ENCODE measurements around the gene RNF114.
"Not testable (repeated sequence)": the region's sequence is repeated elsewhere in the genome, so short reads cannot be mapped to it uniquely, and the experiment has no call there.

Gene RNF114

DNA sequence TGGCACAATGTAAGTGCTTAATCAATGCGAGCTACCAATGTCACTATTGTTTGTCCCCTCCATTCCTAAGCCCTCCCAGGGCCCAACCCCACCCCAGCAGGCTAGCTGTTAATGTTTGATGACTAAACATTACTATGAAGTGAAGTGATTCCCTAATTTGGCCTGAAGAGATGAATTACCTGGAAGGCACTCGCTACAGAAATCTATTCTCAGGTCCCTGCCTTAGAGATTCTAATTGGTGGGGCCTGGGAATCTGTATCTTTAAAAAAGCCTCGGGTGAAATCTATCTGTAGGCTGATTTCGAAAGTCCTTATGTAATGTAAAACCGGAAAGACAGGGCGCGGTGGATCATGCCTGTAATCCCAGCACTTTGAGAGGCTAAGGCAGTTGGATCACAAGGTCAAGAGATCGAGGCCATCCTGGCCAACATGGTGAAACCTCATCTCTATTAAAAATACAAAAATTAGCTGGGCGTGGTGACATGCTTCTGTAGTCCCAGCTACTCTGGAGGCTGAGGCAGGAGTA, 29.6 kb downstream of the RNF114 start:
- DNase-seq = no peak

DNA sequence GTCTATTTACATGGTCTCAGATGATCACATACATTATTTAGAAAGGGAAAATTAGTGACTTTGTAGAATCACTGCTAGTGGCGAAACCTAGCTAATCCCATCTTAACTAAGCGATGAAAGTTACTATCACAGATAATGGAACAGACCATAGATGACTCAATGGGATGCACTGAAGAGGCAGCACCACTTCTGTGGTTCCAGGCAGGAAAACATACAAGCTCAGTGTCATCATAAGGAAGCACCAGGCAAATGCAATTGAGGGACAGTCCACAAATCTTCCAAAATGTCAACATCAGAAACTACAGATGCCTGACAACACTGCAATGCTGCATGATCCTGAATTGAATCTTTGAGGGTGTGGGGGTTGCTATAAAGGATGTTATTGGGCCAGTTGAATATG, 30.7 kb downstream of the RNF114 start:
- no peak for DNase-seq

DNA sequence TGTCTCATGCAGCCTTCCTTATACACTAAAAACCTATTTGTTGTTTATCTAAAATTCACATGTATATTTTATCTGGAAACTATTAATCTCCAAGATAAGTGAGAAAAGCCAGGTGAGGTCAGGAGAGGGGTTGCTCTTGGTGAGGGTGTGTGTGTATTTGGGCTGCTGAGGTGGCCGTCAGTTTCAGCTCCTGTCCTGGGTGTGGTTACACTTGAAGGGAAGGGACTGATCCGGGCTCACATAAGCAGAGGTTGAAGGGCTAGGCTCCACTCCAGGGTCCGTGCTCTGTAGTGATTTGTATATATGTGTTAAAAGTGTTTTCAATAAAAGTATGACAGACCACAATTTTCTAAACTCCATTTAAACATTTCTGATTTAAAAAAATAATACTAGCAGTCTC, 33.0 kb downstream of the RNF114 start:
- DNase-seq = no peak

DNA sequence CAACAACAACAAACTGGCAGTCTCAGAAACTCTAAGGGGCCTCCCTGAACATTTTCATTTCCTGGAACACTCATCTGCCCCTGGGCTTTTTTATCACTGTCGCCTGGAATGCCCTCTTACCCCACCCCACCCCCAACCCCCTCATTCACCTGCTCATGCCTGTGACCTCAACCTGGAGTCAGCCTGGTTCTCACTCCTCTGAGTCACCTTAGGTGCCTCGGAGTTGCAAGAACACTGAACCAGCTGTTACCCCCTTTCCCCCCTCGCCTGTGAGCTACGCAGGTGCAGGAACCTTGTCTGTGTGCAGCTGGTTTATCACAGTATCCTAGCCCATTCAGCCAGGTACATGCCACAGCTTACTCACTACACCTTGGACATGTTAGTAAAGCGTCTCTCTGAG, 33.7 kb downstream of the RNF114 start:
- no peak for DNase-seq

DNA sequence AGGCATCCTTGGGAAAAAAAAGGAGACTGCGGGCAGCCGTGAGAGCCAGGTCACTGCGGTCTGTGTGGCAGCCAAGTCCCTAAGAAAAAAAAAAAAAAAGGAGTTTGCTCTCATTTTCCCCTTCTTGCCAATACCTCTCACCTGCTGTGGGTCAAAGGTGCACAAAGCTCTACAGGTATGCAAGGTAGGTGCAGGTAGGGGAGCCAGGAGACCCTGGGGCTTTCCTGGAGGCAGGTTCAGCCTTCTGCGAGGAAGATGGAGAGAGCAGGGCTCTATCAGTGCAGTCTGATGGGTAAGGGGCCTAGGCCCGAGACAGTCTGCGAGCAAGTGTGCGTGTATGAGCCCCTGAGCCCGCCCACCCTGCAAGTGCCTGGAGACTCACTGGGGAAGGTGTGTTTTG, 34.3 kb downstream of the RNF114 start:
- DNase-seq = no peak

DNA sequence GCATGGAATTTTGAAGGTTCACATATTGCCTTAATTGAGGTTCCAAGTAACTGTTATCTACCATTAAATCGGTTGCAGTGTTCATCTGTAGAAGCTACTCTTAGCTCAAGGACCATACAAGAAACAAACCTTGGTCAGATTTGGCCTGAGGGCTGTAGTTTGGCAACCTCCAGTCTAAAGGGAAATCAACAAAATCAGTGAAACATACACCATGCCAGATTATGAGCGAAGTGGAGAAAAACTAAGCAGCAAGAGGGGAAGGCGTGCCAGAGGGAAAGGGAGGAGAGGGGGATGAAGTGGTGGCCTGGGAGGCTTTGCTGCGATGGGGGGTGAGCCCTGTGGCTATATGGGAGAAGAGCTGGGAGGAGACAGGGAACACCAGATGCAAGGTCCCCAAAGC, 37.8 kb downstream of the RNF114 start:
- no peak for DNase-seq

DNA sequence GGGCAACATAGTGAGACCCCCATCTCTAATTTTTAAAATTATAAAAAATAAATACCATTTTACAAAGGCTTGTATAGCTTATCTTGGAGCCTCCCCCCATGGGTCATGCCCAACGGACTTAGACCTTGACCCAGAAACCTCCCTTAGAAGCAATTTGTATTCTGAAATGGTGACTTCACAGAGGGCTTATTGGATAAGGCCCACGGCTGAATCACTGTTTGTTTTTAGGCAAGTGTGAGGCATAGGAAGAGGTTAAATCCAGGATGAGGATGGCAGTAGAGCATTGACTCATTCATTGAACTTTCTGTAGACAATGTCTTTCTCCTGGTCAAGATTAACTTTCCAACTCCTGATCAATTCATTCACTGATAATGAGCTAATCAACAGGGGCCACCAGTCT, 40.3 kb downstream of the RNF114 start:
- DNase-seq = no peak

DNA sequence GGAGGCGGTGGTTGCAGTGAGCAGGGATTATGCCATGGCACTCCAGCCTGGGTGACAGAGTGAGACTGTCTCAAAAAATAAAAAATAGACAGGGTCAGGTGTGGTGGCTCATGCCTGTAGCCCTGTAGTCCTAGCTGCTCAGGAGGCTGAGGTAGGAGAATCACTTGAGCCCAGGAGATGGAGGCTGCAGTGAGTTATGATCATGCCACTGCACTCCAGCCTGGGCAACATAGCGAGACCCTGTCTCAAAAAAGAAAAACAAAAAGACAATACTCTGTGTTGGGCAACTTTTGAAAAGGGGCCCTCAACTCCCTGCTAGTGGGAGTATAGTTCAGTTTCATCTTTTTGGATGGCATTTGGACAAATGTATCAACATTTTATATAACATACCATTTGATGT, 41.5 kb downstream of the RNF114 start:
- DNase-seq = not testable (repeated sequence)

DNA sequence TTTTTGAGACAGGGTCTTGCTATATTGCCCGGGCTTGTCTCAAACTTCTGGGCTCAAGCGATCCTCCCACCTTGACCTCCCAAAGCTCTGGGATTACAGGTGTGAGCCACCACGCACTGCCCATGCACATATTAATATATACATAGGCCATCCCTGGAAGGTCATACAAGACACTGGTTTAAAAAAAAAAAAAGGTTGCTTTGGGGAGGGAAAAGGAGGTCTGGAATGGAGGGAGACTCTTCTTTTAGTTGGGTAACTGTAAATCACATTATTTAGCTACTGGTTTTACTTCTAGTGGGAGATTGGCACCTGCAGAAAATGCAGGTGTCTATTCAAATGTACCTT, 42.5 kb downstream of the RNF114 start:
- DNase-seq = no peak

DNA sequence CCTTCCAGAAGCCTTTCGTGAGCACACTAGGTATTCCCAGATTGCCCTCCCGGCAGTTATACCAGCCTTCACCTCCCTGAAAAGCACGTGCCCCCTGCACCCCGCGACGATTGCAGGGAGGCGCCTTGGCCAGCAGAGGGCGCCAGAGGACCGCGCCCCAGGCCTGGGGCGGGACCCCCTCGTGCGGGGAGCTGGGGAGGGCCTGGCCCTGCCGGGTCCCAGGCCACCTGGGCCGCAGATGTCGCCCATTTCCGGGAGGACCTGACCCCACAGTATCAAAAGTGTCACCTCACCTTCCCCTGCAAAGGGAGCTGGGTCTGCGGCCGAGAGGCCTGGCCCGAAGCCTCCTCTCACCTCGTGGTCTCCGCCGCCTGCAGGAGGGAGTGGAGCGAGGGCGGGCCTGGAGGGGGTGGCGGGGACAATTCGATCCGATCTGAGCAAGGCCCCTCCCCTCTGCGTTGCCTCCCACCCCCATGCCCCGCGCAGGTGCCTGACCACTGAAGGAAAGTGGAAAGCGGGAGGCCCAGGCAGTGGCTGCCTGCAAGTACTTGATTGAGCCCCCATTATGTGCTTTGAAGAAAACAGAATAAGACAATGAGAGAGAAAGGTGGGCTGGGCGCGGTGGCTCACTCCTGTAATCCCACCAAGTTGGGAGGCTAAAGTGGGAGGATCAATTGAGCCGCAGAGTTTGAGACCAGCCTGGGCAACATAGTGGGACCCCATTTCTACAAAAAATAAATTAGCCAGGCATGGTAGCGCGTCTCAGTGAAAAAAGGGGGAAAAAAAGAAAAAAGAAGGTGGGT, 43.0 kb downstream of the RNF114 start:
- peak; percentile 92 for DNase-seq

DNA sequence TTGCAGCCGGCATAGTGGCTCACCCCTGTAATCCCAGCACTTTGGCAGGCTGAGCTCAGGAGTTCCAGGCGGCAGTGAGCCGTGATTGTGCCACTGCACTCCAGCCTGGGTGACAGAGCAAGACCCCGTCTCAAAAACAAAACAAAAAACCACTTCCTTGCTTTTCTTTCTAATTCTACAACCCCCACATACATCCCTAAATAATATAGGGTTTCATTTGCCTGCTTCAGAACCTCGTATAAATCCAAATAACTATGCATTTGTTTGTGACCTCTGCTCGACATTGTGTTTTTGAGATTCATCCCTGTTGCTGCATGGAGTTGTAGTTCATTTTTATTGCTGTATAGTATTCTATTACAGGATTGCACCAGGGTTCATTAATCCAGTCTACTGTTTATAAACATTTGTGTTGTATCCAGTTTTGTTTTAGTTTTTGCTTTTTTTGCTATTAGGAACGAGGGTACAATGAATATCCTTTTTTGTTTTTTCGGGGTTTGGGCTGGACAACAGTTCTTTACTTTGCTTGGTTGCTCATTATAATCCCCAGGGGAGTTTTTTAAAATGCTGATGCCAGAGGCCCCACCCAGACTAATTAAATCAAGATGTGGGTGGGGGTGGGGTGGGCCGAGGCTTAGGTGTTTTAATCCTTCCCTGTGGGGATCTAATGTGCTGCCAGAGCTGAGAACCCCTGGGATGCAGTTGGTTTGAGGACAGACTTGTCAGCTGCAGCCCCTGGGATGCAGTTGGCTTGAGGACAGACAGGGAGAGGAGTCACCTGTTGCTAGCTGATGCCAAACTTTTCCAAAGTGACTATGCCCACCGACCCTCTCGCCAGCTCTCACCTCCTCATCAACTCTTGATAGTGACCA, 44.2 kb downstream of the RNF114 start:
- DNase-seq = no peak

DNA sequence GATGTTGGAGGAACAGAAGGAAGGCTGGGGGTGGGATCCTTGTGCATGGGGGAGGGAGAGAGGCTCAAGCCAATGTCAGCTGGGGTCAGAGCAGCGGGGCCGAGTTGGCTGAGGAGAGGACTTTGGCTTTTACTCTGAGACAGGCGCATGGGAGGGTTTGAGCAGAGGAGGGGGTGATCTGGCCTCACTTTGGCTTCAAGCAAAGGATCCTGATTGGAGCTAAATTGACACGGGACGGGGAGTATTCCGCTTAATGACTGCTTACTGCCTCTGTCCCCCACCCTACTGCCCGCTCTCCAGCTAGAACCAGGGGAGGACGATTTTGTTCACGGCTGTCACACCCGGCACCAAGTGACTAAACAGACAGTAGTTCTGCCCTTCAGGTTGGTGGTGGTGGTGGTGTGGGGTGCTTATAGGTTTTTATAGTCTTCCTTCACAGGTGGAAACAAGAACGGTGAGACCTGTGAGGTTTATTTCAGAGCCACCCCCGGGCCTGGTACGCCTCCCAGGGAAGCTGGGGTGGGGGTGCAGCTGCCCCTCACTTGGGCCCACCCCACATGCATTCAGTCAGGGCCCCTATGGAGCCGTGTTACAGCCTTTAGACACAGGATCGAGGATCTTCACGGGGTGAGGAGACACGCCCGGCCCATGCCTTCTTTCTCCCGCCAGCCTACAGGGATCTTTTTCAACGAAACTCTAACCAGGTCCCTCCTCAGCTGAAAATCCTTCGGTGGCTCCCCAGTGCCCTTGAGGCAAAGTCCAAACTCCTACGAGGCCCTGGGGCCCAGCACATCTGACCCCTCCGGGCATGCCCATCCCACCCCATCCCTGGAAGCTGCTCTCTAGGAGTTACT, 45.2 kb downstream of the RNF114 start:
- no peak for DNase-seq

DNA sequence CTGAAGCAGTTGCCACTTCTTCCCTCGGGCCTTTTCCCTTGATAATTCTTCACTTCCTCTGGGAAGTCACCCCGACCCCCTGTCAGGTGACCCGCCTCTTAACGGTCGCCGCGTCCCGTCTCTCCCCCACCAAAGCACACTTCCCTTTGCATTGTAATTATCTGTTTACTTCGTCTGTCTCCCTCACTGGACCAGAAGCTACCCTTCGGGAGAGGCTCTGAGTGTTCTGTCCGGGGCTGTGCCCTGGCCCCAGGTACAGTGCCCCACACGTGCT, 45.8 kb downstream of the RNF114 start:
- no peak for DNase-seq

DNA sequence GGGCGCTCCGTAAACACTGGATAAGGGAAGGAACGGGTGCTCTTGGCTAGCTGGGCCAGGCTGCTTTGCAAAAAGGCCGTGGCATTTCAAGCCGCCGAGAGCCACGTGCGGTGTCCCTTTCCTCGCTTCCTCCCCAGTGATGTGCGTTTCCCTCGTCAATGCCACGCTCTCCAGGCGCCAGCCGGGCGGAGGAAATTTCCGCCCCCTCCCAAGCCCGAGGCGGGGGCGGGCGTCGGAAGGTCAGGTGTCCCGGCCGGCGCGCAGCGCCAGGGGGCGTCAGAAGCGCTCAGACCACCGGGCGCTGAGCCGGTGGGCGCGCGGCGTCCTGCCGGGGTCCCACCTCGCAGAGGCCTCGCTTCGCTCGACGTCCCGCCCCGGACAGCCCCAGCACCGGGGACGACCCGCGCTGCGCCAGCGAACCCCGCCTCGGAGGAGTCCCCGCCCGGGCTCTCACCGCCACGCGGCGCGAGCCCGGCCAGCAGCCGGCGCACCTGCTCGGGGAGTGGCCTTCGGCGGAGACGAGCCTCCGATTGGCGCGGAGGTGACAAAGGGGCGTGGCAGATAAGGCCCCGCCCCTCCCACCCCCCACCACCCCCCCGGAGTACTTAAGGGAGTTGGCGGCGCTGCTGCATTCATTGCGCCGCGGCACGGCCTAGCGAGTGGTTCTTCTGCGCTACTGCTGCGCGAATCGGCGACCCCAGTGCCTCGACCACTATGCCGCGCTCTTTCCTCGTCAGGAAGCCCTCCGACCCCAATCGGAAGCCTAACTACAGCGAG, 46.3 kb downstream of the RNF114 start, which contains the start of gene SNAI1:
SNAI1 (plus strand) TSS at position 635 of the 777 bp plus-strand sequence; CDS start at position 715, 80 bp downstream.
- DNase-seq = peak; percentile 88

DNA sequence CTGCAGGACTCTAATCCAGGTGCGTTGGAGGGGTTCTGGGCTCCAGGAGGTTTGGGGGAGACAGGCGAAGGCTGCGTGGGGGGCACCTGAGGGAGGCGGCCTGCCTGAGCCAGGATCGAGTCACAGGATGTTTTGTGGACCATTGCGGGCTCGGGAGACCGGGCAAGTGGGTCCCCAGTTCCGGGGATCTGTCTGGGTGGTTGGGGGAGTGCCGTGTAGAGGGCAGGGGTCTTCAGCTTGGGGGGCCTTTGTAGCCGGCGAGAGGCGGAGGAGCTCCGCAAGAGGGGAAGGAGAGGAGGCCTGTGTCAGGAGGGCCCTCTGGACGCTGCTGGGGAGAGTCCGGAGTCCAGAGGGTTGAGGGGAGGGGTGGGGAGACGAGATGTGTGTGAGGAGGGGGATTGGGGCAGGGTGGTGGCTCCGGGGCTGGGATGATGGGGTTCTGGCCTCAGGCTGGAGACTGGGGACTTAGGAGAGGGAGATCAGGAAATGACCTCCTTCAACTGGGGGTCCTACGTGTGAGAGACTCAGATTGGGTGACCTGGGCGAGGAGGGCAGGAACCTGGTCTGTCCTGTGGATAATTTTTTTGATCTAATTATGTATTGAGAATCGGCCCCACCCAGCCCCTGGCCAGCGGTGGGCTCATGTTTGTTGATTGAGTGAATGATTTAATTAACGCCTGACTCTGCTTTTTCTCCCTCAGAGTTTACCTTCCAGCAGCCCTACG, 47.1 kb downstream of the RNF114 start:
- DNase-seq = no peak

DNA sequence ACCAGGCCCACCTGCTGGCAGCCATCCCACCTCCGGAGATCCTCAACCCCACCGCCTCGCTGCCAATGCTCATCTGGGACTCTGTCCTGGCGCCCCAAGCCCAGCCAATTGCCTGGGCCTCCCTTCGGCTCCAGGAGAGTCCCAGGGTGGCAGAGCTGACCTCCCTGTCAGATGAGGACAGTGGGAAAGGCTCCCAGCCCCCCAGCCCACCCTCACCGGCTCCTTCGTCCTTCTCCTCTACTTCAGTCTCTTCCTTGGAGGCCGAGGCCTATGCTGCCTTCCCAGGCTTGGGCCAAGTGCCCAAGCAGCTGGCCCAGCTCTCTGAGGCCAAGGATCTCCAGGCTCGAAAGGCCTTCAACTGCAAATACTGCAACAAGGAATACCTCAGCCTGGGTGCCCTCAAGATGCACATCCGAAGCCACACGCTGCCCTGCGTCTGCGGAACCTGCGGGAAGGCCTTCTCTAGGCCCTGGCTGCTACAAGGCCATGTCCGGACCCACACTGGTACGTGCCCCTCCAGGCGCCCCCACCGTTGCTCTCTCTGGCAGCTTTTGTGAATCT, 47.7 kb downstream of the RNF114 start:
- DNase-seq = no peak

DNA sequence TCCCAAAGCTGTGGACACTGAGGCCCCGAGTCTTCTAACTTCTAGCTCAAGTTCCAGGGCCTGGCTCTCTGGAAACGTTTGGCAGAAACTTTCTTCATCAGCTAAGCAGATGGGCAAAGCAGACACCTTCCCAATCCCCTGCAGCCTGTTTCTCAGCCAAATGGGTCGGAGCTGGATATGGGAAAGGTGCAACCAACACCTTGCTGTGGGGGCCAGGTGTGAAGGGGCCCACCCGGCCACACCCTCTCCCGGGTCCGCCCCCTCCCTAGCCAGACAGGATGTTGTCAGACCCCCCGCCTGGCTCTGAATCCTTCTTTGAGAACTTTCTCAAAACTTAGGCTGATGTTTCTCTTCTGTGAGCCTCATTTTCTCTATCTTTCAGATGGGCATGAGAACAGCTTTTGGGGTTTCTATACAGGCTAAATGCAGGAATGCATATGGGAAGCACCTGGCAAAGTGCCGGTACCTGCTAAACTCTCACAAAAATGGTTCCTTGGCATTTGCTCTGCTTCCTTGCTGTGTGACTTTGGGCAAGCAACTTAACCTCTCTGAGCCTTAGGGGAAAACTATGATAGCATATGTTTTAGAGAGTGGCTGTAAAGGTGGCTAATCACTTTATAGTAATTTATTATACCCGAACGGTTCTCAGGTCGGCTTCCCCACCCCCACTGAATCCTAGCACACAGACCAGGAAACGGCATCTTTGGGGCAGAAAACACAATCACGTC, 48.4 kb downstream of the RNF114 start:
- no peak for DNase-seq

DNA sequence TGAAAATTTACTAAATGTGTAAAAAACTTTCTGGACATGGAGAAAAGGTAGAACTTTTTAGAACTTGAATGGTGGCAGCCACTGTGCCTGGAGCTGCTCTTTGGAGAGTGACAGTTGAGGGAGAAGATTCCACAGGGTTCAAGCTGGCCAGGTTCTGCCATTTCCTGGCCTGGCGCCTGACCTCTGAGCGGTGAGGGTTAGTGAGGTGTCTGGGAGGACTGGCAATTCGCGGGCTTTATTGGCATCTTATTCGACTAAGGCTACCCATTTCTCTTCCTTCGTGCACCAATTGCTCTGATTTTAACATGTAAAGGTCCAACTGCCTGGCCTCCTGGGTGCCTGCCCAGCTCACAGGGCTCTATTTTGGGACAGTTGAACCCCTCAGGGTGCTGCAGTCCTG, 49.0 kb downstream of the RNF114 start:
- DNase-seq = no peak

DNA sequence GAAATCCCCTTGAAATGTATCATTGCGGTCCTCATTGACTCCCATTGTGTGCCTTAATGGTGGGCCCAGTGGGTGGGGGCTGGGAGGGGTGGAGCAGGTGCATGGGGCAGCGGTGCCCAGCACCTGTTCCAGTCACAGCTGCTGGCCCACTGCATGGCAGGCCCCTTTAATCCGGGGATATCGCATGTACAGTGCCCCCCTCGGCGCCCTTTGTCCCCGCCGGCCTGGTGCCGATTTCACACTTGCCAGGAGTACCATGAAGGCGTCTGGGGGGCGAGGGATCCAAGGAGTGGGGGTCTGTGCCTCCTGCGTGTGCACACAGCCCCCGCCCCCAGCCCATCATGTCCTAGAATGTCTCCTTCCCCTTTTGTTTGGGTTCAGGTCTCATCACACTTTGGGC, 49.4 kb downstream of the RNF114 start:
- no peak for DNase-seq

DNA sequence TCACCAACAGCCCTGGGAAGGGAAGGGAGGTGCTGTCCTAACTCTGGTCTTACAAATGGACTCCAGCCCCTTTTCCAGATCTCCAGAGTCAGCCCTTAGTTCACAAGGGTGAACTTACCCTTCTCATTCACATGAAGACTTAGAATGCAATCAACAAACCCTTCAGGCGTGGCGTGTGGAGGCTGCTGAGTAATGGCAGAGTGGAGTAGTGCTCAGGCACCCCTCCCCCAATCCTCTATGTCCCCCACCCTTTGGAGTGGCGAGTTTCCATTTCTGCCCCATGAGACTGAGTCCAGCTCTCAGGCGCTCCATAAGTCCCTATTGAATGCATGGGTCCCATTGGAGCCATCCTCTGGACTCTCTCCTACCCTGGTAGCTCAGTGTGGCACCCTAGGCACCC, 49.9 kb downstream of the RNF114 start:
- DNase-seq = no peak

All from activated CD8-positive, alpha-beta memory T cell treated with anti-CD3 and anti-CD28 coated beads for 24 hours (primary cell).